ENCODE data around the gene ZNF709.

The ZNF709 gene

GRCh38 chr19:12484371-12485051 is at the start of gene ZNF709:
Gene ZNF709 (minus strand): TSS chr19:12484816. CDS start chr19:12484657, 159 bp downstream.
- DNase-seq (ENCODE audit: low read depth, low spot score), result peak; percentile 90
- Histone ChIP-seq H3K9me3 (ENCODE audit: insufficient read depth, low read length) (no peaks in the 10 kb centered on the region), H3K4me3 (ENCODE audit: insufficient read length, low read depth) (peak within 1 kb of the TSS; percentile 86), H3K27me3 (ENCODE audit: insufficient read depth, insufficient read length) (peaks cover 7% of the 10 kb centered on the region), H3K4me1 (ENCODE audit: insufficient read depth, insufficient read length) (no peaks in the 10 kb centered on the region), H3K9ac (ENCODE audit: insufficient read length, low read depth) (peak within 1 kb of the TSS; percentile 78), H3K36me3 (ENCODE audit: insufficient read depth, insufficient read length, low read length) (no peaks in the 10 kb centered on the region)
- no peak for TF ChIP-seq YY1 (IDR thresholded peaks at IDR 0.05; ENCODE audit: insufficient read depth, insufficient read length)
- no peak for TF ChIP-seq ZNF274 (IDR thresholded peaks at IDR 0.05; ENCODE audit: low read depth, low read length)
- TF ChIP-seq SUZ12 (IDR thresholded peaks at IDR 0.05; ENCODE audit: extremely low read depth, insufficient read depth, insufficient read length), result no peak

GRCh38 chr19:12527034-12527836 is 42.6 kb upstream of the ZNF709 start:
- H3K4me1 ChIP-seq (ENCODE audit: insufficient read depth, insufficient read length), result no peaks in the 10 kb centered on the region
- DNase-seq (ENCODE audit: low read depth, low spot score), result no peak
- H3K4me3 ChIP-seq (ENCODE audit: insufficient read length, low read depth), result no peak overlapping the region
- no peaks in the 10 kb centered on the region for H3K27me3 ChIP-seq (ENCODE audit: insufficient read depth, insufficient read length)
- no peak for TF ChIP-seq YY1 (IDR thresholded peaks at IDR 0.05; ENCODE audit: insufficient read depth, insufficient read length)
- TF ChIP-seq ZNF274 (IDR thresholded peaks at IDR 0.05; ENCODE audit: low read depth, low read length), result peak; percentile 93
- peaks cover 69% of the 10 kb centered on the region for H3K36me3 ChIP-seq (ENCODE audit: insufficient read depth, insufficient read length, low read length)
- peaks cover 99% of the 10 kb centered on the region for H3K9me3 ChIP-seq (ENCODE audit: insufficient read depth, low read length)
- no peak overlapping the region for H3K9ac ChIP-seq (ENCODE audit: insufficient read length, low read depth)

- no peak for DNase-seq (ENCODE audit: low read depth, low spot score)
- peaks cover 67% of the 10 kb centered on the region for H3K36me3 ChIP-seq (ENCODE audit: insufficient read depth, insufficient read length, low read length)
- no peak overlapping the region for H3K9ac ChIP-seq (ENCODE audit: insufficient read length, low read depth)
- peaks cover 100% of the 10 kb centered on the region for H3K9me3 ChIP-seq (ENCODE audit: insufficient read depth, low read length)
- no peaks in the 10 kb centered on the region for H3K27me3 ChIP-seq (ENCODE audit: insufficient read depth, insufficient read length)
- TF ChIP-seq SUZ12 (IDR thresholded peaks at IDR 0.05; ENCODE audit: extremely low read depth, insufficient read depth, insufficient read length) (no peak), ZNF274 (IDR thresholded peaks at IDR 0.05; ENCODE audit: low read depth, low read length) (no peak), YY1 (IDR thresholded peaks at IDR 0.05; ENCODE audit: insufficient read depth, insufficient read length) (no peak)
- H3K4me3 ChIP-seq (ENCODE audit: insufficient read length, low read depth), result no peak overlapping the region
- H3K4me1 ChIP-seq (ENCODE audit: insufficient read depth, insufficient read length), result no peaks in the 10 kb centered on the region
Observed at GRCh38 chr19:12526542-12526941, 41.9 kb upstream of the ZNF709 start.

GRCh38 chr19:12521996-12522395 is 37.4 kb upstream of the ZNF709 start:
- Histone ChIP-seq H3K4me1 (ENCODE audit: insufficient read depth, insufficient read length) (no peaks in the 10 kb centered on the region), H3K36me3 (ENCODE audit: insufficient read depth, insufficient read length, low read length) (peaks cover 33% of the 10 kb centered on the region), H3K27me3 (ENCODE audit: insufficient read depth, insufficient read length) (no peaks in the 10 kb centered on the region), H3K9me3 (ENCODE audit: insufficient read depth, low read length) (peaks cover 89% of the 10 kb centered on the region), H3K9ac (ENCODE audit: insufficient read length, low read depth) (no peak overlapping the region), H3K4me3 (ENCODE audit: insufficient read length, low read depth) (no peak overlapping the region)
- peak; percentile 33 for DNase-seq (ENCODE audit: low read depth, low spot score)
- TF ChIP-seq SUZ12 (IDR thresholded peaks at IDR 0.05; ENCODE audit: extremely low read depth, insufficient read depth, insufficient read length) (no peak), YY1 (IDR thresholded peaks at IDR 0.05; ENCODE audit: insufficient read depth, insufficient read length) (no peak)

DNA sequence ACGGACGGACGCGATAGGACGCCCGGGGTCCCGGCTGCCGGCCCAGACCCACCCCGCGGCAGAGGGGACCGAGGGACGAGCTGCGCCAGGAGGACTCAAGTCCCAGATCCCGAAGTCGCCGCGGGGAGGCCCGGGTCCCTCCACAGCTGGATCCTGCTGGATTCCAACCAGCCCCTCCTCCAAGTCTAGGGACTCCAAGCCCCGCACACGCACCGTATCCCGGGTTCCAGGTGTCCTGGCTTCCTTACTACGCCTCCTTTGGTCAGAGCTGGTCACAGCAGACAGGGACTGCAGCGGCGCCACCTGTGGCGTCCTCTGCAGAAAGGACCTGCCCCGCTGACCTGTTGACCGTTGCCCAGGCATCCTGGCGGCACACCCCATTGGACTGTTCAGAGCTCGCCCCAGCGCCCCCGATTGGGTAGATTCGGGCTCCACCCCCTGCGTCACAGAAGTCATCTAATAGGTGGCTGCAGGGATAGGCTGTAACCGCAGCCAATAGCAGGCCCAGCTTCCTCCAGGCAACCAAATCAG is 29.0 kb upstream of the ZNF709 start:
- Histone ChIP-seq H3K9ac (ENCODE audit: insufficient read length, low read depth) (no peak overlapping the region), H3K36me3 (ENCODE audit: insufficient read depth, insufficient read length, low read length) (no peaks in the 10 kb centered on the region), H3K4me3 (ENCODE audit: insufficient read length, low read depth) (peak overlapping the region; percentile 15), H3K9me3 (ENCODE audit: insufficient read depth, low read length) (peaks cover 23% of the 10 kb centered on the region; the same call in 1 of the 2 replicates), H3K4me1 (ENCODE audit: insufficient read depth, insufficient read length) (no peaks in the 10 kb centered on the region), H3K27me3 (ENCODE audit: insufficient read depth, insufficient read length) (no peaks in the 10 kb centered on the region)
- TF ChIP-seq ZNF274 (IDR thresholded peaks at IDR 0.05; ENCODE audit: low read depth, low read length), result no peak
- TF ChIP-seq SUZ12 (IDR thresholded peaks at IDR 0.05; ENCODE audit: extremely low read depth, insufficient read depth, insufficient read length), result no peak
- TF ChIP-seq YY1 (IDR thresholded peaks at IDR 0.05; ENCODE audit: insufficient read depth, insufficient read length), result no peak
- DNase-seq (ENCODE audit: low read depth, low spot score), result peak; percentile 47

- H3K4me1 ChIP-seq (ENCODE audit: insufficient read depth, insufficient read length), result no peaks in the 10 kb centered on the region
- no peaks in the 10 kb centered on the region for H3K36me3 ChIP-seq (ENCODE audit: insufficient read depth, insufficient read length, low read length)
- no peak for DNase-seq (ENCODE audit: low read depth, low spot score)
- peaks cover 5% of the 10 kb centered on the region; the same call in 1 of the 2 replicates for H3K9me3 ChIP-seq (ENCODE audit: insufficient read depth, low read length)
- H3K9ac ChIP-seq (ENCODE audit: insufficient read length, low read depth), result no peak overlapping the region
- H3K4me3 ChIP-seq (ENCODE audit: insufficient read length, low read depth), result no peak overlapping the region
- TF ChIP-seq YY1 (IDR thresholded peaks at IDR 0.05; ENCODE audit: insufficient read depth, insufficient read length) (no peak), ZNF274 (IDR thresholded peaks at IDR 0.05; ENCODE audit: low read depth, low read length) (no peak), SUZ12 (IDR thresholded peaks at IDR 0.05; ENCODE audit: extremely low read depth, insufficient read depth, insufficient read length) (no peak)
- H3K27me3 ChIP-seq (ENCODE audit: insufficient read depth, insufficient read length), result no peaks in the 10 kb centered on the region
Observed at GRCh38 chr19:12497032-12497431, 12.4 kb upstream of the ZNF709 start.

GRCh38 chr19:12496480-12496879 is 11.9 kb upstream of the ZNF709 start:
- H3K9ac ChIP-seq (ENCODE audit: insufficient read length, low read depth), result no peak overlapping the region
- H3K27me3 ChIP-seq (ENCODE audit: insufficient read depth, insufficient read length), result no peaks in the 10 kb centered on the region
- no peaks in the 10 kb centered on the region for H3K4me1 ChIP-seq (ENCODE audit: insufficient read depth, insufficient read length)
- H3K9me3 ChIP-seq (ENCODE audit: insufficient read depth, low read length), result peaks cover 5% of the 10 kb centered on the region; the same call in 1 of the 2 replicates
- DNase-seq (ENCODE audit: low read depth, low spot score), result no peak
- no peaks in the 10 kb centered on the region for H3K36me3 ChIP-seq (ENCODE audit: insufficient read depth, insufficient read length, low read length)
- no peak for TF ChIP-seq YY1 (IDR thresholded peaks at IDR 0.05; ENCODE audit: insufficient read depth, insufficient read length)
- TF ChIP-seq SUZ12 (IDR thresholded peaks at IDR 0.05; ENCODE audit: extremely low read depth, insufficient read depth, insufficient read length), result no peak
- no peak for TF ChIP-seq ZNF274 (IDR thresholded peaks at IDR 0.05; ENCODE audit: low read depth, low read length)
- no peak overlapping the region for H3K4me3 ChIP-seq (ENCODE audit: insufficient read length, low read depth)
